ENCODE data around the gene RER1. TPM values are rescaled to one million over a fixed set of nuclear protein-coding genes. Genes with fewer than 3 reads are reported as not detected.

The RER1 gene
- total and polyA plus RNA-seq, 10 donors: 51.1 to 131 (median 79.0) TPM

DNA sequence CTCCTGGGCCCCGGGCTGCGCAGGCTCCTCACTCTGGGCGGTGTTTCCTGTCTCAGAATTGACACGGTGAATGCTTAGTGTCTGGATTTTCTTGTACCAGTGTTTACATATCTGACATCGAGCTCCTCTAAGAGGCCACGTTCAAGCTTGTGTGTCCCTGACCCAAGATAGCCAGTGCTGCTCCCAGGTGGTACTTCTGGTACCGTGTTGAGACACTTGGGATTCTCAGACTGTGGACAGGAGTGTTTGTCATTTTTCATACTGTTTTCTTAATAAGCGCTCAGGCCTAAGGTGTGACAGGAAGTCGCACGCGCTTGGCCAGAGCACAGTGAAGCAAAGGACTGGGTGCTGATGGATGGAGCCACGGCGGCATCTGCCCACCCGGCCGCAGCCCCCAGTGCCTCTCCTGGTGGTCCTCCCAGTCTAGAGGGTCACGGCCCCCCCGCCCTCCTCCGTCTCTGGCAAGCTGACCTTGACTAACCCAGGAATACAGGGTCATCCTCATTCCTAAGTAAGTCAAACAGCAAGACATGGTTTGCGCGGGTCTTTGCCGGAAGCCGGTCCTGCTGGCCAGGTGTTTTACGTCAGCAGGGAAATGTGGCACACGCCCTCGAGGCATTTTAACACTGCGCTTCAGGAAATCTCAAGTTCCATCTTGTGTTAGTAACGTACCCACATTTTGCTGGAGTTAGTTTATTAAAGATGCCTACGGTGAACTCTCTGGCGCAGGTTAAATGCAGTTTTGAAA lies 12.7 kb downstream of the RER1 start:
- Histone ChIP-seq H3K36me3 (peaks cover 0 to 100% (median 94%) of the 10 kb centered on the region in 6 donors), H3K27me3 (replicated peaks in 1 of 7) (no peaks in the 10 kb centered on the region), H3K27ac (peak overlapping the region in 6 of 8 donors; percentile 20 to 67 (median 47)), H3K9me3 (no peaks in the 10 kb centered on the region), H3K4me3 (no peak overlapping the region), H3K4me1 (peaks cover 0 to 47% (median 14%) of the 10 kb centered on the region in 6 donors)
- TF ChIP-seq POLR2A (IDR thresholded peaks at IDR 0.05) (no peak), POLR2AphosphoS5 (IDR thresholded peaks at IDR 0.05) (peak in 1 of 3 donors; percentile 48)
- DNase-seq: no peak
- WGBS, 5 donors: 71 to 83% (median 78%) methylated on average over 29 of the region's 29 CpGs
- intact Hi-C loops (cut with DNase I; ENCODE audit: low total_unique reads): no loop called here

DNA sequence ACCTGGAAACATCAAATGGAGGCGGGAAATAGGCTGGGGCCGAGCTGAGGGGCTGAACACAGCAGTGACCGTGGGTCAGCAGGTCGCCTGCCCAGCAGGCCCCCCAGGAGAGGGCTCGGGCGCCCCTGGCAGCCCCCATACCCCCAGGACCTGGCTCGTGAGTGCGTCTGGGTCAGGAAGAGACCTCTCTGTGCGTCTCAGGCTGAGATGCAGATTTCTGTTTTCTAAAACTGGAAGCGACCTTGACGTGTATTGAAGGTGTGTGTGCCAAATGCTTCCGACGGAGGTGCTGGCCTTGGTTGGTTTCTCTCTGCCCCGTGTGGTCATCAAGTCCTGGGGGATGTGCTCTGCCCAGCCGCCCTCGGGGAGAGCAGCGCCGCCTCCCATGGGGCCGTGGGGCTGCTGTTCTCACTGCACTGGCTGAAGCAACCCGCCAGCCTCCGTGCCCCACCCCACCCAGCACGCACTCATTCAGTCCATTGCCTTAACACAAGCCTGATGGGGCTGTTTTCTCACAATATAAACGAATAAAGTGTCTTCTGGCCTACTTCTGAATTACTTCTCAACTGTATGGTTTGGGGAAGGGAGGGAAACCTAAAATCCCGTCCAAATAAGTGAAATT lies 13.4 kb downstream of the RER1 start:
- no peak for DNase-seq
- H3K27ac ChIP-seq: peak overlapping the region in 7 of 8 donors; percentile 20 to 67 (median 45)
- intact Hi-C loops (cut with DNase I; ENCODE audit: low total_unique reads): no loop called here
- peak in 2 of 3 donors; percentile 32 to 65 for TF ChIP-seq POLR2AphosphoS5 (IDR thresholded peaks at IDR 0.05)
- TF ChIP-seq, protein P1, sequence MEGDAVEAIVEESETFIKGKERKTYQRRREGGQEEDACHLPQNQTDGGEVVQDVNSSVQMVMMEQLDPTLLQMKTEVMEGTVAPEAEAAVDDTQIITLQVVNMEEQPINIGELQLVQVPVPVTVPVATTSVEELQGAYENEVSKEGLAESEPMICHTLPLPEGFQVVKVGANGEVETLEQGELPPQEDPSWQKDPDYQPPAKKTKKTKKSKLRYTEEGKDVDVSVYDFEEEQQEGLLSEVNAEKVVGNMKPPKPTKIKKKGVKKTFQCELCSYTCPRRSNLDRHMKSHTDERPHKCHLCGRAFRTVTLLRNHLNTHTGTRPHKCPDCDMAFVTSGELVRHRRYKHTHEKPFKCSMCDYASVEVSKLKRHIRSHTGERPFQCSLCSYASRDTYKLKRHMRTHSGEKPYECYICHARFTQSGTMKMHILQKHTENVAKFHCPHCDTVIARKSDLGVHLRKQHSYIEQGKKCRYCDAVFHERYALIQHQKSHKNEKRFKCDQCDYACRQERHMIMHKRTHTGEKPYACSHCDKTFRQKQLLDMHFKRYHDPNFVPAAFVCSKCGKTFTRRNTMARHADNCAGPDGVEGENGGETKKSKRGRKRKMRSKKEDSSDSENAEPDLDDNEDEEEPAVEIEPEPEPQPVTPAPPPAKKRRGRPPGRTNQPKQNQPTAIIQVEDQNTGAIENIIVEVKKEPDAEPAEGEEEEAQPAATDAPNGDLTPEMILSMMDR (IDR thresholded peaks at IDR 0.05 in 8 of 11, conservative IDR thresholded peaks at IDR 0.05 in 3 of 11): no peak
- no peaks in the 10 kb centered on the region for H3K27me3 ChIP-seq (replicated peaks in 1 of 7)
- 70 to 81% (median 76%) methylated on average over 18 to 24 of the region's 24 CpGs for WGBS, 5 donors
- H3K4me1 ChIP-seq: peaks cover 0 to 42% (median 14%) of the 10 kb centered on the region in 6 donors
- H3K36me3 ChIP-seq: peaks cover 0 to 100% (median 88%) of the 10 kb centered on the region in 6 donors
- H3K4me3 ChIP-seq: no peak overlapping the region
- H3K9me3 ChIP-seq: no peaks in the 10 kb centered on the region

DNA sequence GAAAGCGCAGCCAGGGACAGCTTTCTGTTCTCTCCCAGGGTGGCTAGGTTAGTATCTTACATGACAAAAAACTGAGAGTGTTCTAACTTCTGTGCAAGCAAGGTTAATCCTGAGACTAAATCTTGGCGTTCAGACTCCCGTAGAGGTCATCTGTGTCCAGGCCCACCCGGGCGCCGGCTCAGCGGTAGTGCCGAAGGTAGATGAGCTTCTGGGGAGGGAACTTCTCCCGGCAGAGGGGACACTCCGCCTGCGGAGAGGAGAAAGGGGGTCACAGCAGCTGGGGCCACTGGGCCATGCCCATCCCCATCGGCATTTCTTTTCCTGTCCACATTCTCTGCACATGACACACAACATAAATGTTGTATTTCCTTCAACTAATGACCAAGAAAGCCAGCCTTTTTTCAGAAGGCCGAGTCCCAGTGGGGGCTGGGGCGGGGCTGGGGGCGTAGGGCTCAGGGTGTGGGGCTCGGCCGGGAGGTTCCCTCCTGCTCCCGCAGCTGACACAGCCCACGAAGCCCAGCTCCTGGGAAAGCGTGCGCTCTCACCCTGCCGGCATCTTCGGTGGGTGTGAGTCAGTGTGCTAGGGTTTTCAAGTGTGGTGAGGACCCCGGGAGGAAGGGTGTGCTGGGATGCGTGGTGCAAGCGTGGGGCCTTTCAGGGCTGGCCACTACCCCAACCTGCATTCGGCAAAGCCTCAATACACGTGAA lies 14.1 kb downstream of the RER1 start:
- TF ChIP-seq POLR2A (IDR thresholded peaks at IDR 0.05) (no peak), POLR2AphosphoS5 (IDR thresholded peaks at IDR 0.05) (no peak)
- TF ChIP-seq, protein P1 (IDR thresholded peaks at IDR 0.05 in 8 of 11, conservative IDR thresholded peaks at IDR 0.05 in 3 of 11): no peak
- Histone ChIP-seq H3K36me3 (peaks cover 0 to 96% (median 80%) of the 10 kb centered on the region in 6 donors), H3K4me3 (no peak overlapping the region), H3K27ac (peak overlapping the region in 6 of 8 donors; percentile 25 to 67 (median 40)), H3K9me3 (no peaks in the 10 kb centered on the region), H3K4me1 (peaks cover 0 to 45% (median 14%) of the 10 kb centered on the region in 6 donors), H3K27me3 (replicated peaks in 1 of 7) (no peaks in the 10 kb centered on the region)
- WGBS, 5 donors: 80 to 87% (median 83%) methylated on average over 23 to 28 of the region's 28 CpGs
- intact Hi-C loops (cut with DNase I; ENCODE audit: low total_unique reads): no loop called here
- no peak for DNase-seq

DNA sequence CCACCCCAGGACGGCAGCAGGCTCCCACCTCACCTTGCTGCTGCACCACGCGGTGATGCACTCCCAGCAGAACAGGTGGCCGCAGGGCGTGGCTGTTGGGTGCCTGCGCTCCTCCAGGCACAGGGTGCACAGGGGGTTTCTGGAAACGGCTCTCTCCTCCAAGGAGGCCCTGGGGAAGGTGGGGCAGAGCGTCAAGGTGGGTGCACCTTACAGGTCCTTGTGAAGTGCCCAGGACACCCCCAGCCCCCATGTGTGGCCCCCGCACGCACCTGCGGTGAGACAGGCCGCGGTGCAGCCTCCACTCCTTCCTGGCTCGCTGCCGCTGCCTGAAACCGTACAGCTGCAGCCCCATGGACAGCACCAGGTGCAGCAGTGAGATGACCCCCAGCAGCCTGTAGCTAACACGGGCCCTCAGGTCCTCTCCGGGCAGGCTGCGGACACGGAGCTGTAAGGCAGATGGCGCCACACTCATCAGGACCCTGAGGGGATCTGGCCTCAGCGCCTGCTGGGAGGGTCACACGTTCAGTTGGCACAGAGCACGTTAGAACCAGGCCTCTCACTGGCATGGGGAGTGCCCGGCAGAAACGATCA lies 14.9 kb downstream of the RER1 start:
- H3K36me3 ChIP-seq: peaks cover 0 to 88% (median 75%) of the 10 kb centered on the region in 6 donors
- peak overlapping the region in 2 of 8 donors; percentile 7 to 67 for H3K27ac ChIP-seq
- intact Hi-C loops (cut with DNase I; ENCODE audit: low total_unique reads): no loop called here
- TF ChIP-seq, protein P1 (IDR thresholded peaks at IDR 0.05 in 8 of 11, conservative IDR thresholded peaks at IDR 0.05 in 3 of 11): no peak
- TF ChIP-seq POLR2AphosphoS5 (IDR thresholded peaks at IDR 0.05): peak in 2 of 3 donors; percentile 33 to 59
- DNase-seq: no peak
- peaks cover 3 to 50% (median 19%) of the 10 kb centered on the region in 6 donors for H3K4me1 ChIP-seq
- no peaks in the 10 kb centered on the region for H3K9me3 ChIP-seq
- WGBS, 5 donors: 89 to 93% (median 92%) methylated on average over 13 to 26 of the region's 26 CpGs
- no peaks in the 10 kb centered on the region for H3K27me3 ChIP-seq (replicated peaks in 1 of 7)
- no peak overlapping the region for H3K4me3 ChIP-seq

Measured in spleen (tissue), 11 donors.